IMR-90 (cell line): ENCODE results near the gene SLC25A17. TPM values are rescaled to one million over a fixed set of nuclear protein-coding genes. Genes with fewer than 3 reads are reported as not detected.

Source experiments
- ATAC-seq: fragments of 200-7000 bp; cut with Tn5 transposase; 2 replicates; pipeline ENCODE4 v1.9.1; 2020; ENCODE audit warnings: low read depth, mild to moderate bottlenecking, moderate library complexity
- BruUV-seq: library from RNA; stranded (reverse); fragments of 400-500 nt; replicated peaks from 2 replicates; lab custom pipeline; 2021; lab: Mats Ljungman, UMichigan
- CTCF ChIA-PET: fragments of 300-600 bp; formaldehyde crosslinking; extraction: SDS; loops from one replicate; lab custom pipeline; 2021; ENCODE audit warnings: antibody characterized with exemption; lab: Yijun Ruan, JAX
- POLR2A ChIA-PET: fragments of 300-600 bp; sonication (Branson Sonifier 250); formaldehyde crosslinking; loops from one replicate; lab custom pipeline; 2022; ENCODE audit warnings: antibody characterized with exemption; ENCODE audit not compliant: unreplicated experiment; lab: Charles Lee
- DNase-seq: peaks from one replicate; pipeline ENCODE4 v3.0.0; 2013
- H2AFZ ChIP-seq: replicated peaks from 2 replicates; pipeline ENCODE3; 2013; ENCODE audit warnings: low read length, mild to moderate bottlenecking; ENCODE audit not compliant: poor library complexity
- H2AK5ac ChIP-seq: 2 replicates; pipeline ENCODE4 v1.6.1; 2013; ENCODE audit warnings: low read depth, low read length, inconsistent platforms
- H2AK9ac ChIP-seq: replicated peaks from 2 replicates; pipeline ENCODE3; 2013; ENCODE audit warnings: mild to moderate bottlenecking, low read depth, low read length, moderate library complexity; ENCODE audit not compliant: poor library complexity
- H2BK120ac ChIP-seq: 2 replicates; pipeline ENCODE4 v1.6.1; 2013; ENCODE audit warnings: low read depth, low read length, inconsistent platforms
- H2BK15ac ChIP-seq: 3 replicates; pipeline ENCODE4 v1.6.1; 2013; ENCODE audit warnings: low read depth, low read length, inconsistent platforms
- H2BK20ac ChIP-seq: 2 replicates; pipeline ENCODE4 v1.6.1; 2013; ENCODE audit warnings: low read depth, mild to moderate bottlenecking, inconsistent platforms, low read length, moderate library complexity
- H2BK5ac ChIP-seq: 2 replicates; pipeline ENCODE4 v1.6.1; 2013; ENCODE audit warnings: mild to moderate bottlenecking, low read depth, low read length, inconsistent platforms; ENCODE audit not compliant: poor library complexity, severe bottlenecking
- H3K14ac ChIP-seq: replicated peaks from 2 replicates; pipeline ENCODE4 v1.6.1; 2013; ENCODE audit warnings: low read depth, low read length, inconsistent platforms
- H3K18ac ChIP-seq: 2 replicates; pipeline ENCODE4 v1.6.1; 2013; ENCODE audit warnings: low read depth, low read length, control low read depth
- H3K23ac ChIP-seq: 2 replicates; pipeline ENCODE4 v1.6.1; 2013; ENCODE audit warnings: low read depth, low read length, inconsistent platforms
- H3K27ac ChIP-seq: 2 replicates; pipeline ENCODE4 v1.5.1; 2013; ENCODE audit warnings: mild to moderate bottlenecking, control low read depth, low read length; ENCODE audit not compliant: insufficient read depth
- H3K27me3 ChIP-seq: 2 replicates; pipeline ENCODE4 v1.6.1; 2013; ENCODE audit warnings: low read length; ENCODE audit not compliant: control insufficient read depth, insufficient read depth
- H3K36me3 ChIP-seq: 2 replicates; pipeline ENCODE4 v1.6.1; 2013; ENCODE audit warnings: low read length, mixed read lengths; ENCODE audit not compliant: control insufficient read depth, insufficient read depth
- H3K4ac ChIP-seq: 2 replicates; pipeline ENCODE4 v1.6.1; 2013; ENCODE audit warnings: low read depth, low read length, inconsistent platforms
- H3K4me1 ChIP-seq: 2 replicates; pipeline ENCODE4 v1.6.1; 2013; ENCODE audit warnings: low read length, mixed read lengths; ENCODE audit not compliant: control insufficient read depth, insufficient read depth
- H3K4me2 ChIP-seq: 2 replicates; pipeline ENCODE4 v1.6.1; 2013; ENCODE audit warnings: low read depth, mild to moderate bottlenecking, control low read depth, low read length, moderate library complexity
- H3K4me3 ChIP-seq: 2 replicates; pipeline ENCODE4 v1.5.1; 2013; ENCODE audit warnings: low read depth, mild to moderate bottlenecking, control low read depth, low read length, moderate library complexity; ENCODE audit not compliant: insufficient read depth
- H3K56ac ChIP-seq: 2 replicates; pipeline ENCODE4 v1.6.1; 2013; ENCODE audit warnings: low read length, inconsistent platforms; ENCODE audit not compliant: insufficient read depth; ENCODE audit errors: extremely low read depth
- H3K79me1 ChIP-seq, 2 experiments: 2 replicates each; pipeline ENCODE4 v1.6.1; 2013; ENCODE audit warnings: low read length in 2 of 2, inconsistent platforms in 1 of 2, low read depth in 1 of 2
- H3K9ac ChIP-seq: 2 replicates; pipeline ENCODE4 v1.6.1; 2013; ENCODE audit warnings: low read depth, low read length, control low read depth
- H3K9me1 ChIP-seq: 2 replicates; pipeline ENCODE4 v1.6.1; 2013; ENCODE audit warnings: low read length, inconsistent platforms; ENCODE audit not compliant: insufficient read depth
- H3K9me3 ChIP-seq: 2 replicates; pipeline ENCODE4 v1.6.1; 2013; ENCODE audit warnings: low read length; ENCODE audit not compliant: control insufficient read depth, insufficient read depth
- H4K20me1 ChIP-seq: 2 replicates; pipeline ENCODE4 v1.6.1; 2013; ENCODE audit warnings: low read length, inconsistent platforms; ENCODE audit not compliant: insufficient read depth
- H4K5ac ChIP-seq: 2 replicates; pipeline ENCODE4 v1.6.1; 2013; ENCODE audit warnings: mild to moderate bottlenecking, low read depth, low read length, control low read depth
- H4K8ac ChIP-seq, 2 experiments: 2 replicates each; pipeline ENCODE4 v1.6.1; 2013; ENCODE audit warnings: low read depth in 2 of 2, low read length in 2 of 2, control low read depth in 1 of 2, inconsistent platforms in 1 of 2
- H4K91ac ChIP-seq: 2 replicates; pipeline ENCODE4 v1.6.1; 2013; ENCODE audit warnings: low read depth, low read length, inconsistent platforms; ENCODE audit not compliant: insufficient read depth
- CHD1 ChIP-seq: IDR thresholded peaks from 2 replicates; pipeline ENCODE4 v1.6.1; 2012; ENCODE audit warnings: low read depth, low read length, improper control_type of control experiment
- SMC3 ChIP-seq: fragments of 150-350 bp; IDR thresholded peaks from 2 replicates; pipeline ENCODE4 v1.6.1; 2016; ENCODE audit warnings: low read depth, mild to moderate bottlenecking, antibody characterized with exemption, low read length, moderate library complexity
- whole genome bisulfite sequencing, 2 experiments: methylation state at CpG; one replicate each; pipeline versions ENCODE4 v1.1.5 to v1.1.7; 2013; ENCODE audit warnings: missing lambda C conversion rate in 2 of 2; ENCODE audit not compliant: insufficient read length in 1 of 2; ENCODE audit errors: extremely low coverage in 2 of 2; 5-methylcytosine and 5-hydroxymethylcytosine counted together
- dilution Hi-C: fragments of 300-500 bp; cut with HindIII; formaldehyde crosslinking; loops from one replicate; pipeline ENCODE4 v1.14.3; 2018; ENCODE audit warnings: low sequenced_read_pairs; ENCODE audit not compliant: unreplicated experiment
- in situ Hi-C: fragments of 300-500 bp; cut with MboI; formaldehyde crosslinking; loops from 3 replicates; pipeline ENCODE4 v1.14.3; 2019; ENCODE audit warnings: low sequenced_read_pairs, inconsistent platforms, mixed read lengths
- intact Hi-C: fragments of 100-400 bp; cut with micrococcal nuclease; formaldehyde crosslinking; loops from 2 replicates; pipeline ENCODE4 v1.10.0; 2022
- polyA plus RNA-seq, 3 experiments: library from polyadenylated mRNA; depleted of rRNA; stranded (reverse); fragments of >200 nt; gene quantifications; 2 replicates each; pipeline ENCODE4 v1.2.3, GENCODE V29; 2012; ENCODE audit warnings: low replicate concordance in 1 of 3
- total RNA-seq: library from RNA; depleted of rRNA; stranded (reverse); fragments of >200 nt; gene quantifications from 2 replicates; pipeline ENCODE4 v1.2.3, GENCODE V29; 2012
- TF ChIP-seq, protein P1 (sequence below): fragments of 150-350 bp; IDR thresholded peaks from 2 replicates; pipeline ENCODE4 v1.6.1; 2016; ENCODE audit warnings: low read depth, mild to moderate bottlenecking, low read length, moderate library complexity, borderline replicate concordance

Gene SLC25A17
- total and polyA plus RNA-seq, 2 of the 4 experiments (the other 2 are of a cell fraction), result 19.6 to 36.0 TPM

GRCh38 chr22:40817737-40818136, 1.4 kb downstream of the SLC25A17 start:
- no TSS peak for BruUV-seq
- Histone ChIP-seq H4K5ac (no peak overlapping the region), H3K79me1 (peaks cover 39% of the 10 kb centered on the region in 2 experiments), H2BK120ac (no peak overlapping the region), H2AFZ (no peak overlapping the region), H4K91ac (no peak overlapping the region), H3K14ac (no peak overlapping the region), H3K4me1 (no peaks in the 10 kb centered on the region), H3K9me3 (no peaks in the 10 kb centered on the region), H3K4ac (no peak overlapping the region), H4K20me1 (no peaks in the 10 kb centered on the region; the same call in 1 of the 2 replicates), H2AK5ac (no peak overlapping the region), H3K23ac (peak overlapping the region; percentile 69; the same call in 1 of the 2 replicates), H3K4me2 (peak overlapping the region; percentile 97), H2BK5ac (no peak overlapping the region), H4K8ac (no peak overlapping the region), H2BK15ac (no peak overlapping the region), H3K27ac (no peak overlapping the region), H2BK20ac (no peak overlapping the region), H3K9ac (no peak overlapping the region), H3K56ac (no peak overlapping the region), H3K36me3 (no peaks in the 10 kb centered on the region), H3K9me1 (peaks cover 9% of the 10 kb centered on the region), H3K4me3 (no peak overlapping the region), H3K27me3 (no peaks in the 10 kb centered on the region), H3K18ac (no peak overlapping the region), H2AK9ac (no peak overlapping the region)
- TF ChIP-seq, protein P1, sequence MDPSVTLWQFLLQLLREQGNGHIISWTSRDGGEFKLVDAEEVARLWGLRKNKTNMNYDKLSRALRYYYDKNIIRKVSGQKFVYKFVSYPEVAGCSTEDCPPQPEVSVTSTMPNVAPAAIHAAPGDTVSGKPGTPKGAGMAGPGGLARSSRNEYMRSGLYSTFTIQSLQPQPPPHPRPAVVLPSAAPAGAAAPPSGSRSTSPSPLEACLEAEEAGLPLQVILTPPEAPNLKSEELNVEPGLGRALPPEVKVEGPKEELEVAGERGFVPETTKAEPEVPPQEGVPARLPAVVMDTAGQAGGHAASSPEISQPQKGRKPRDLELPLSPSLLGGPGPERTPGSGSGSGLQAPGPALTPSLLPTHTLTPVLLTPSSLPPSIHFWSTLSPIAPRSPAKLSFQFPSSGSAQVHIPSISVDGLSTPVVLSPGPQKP, result no peak
- no peak for TF ChIP-seq SMC3
- no peak for TF ChIP-seq CHD1
- ATAC-seq (no peak), DNase-seq (no peak)
- in situ Hi-C loops (no loop called here), dilution Hi-C loops (no loop called here), intact Hi-C loops (loop anchor here (2.0 kb wide), 1 partner anchor 135 kb away; no protein-coding TSS in a partner anchor)
- ChIA-PET POLR2A (no interaction called here), CTCF (interaction anchor here (1.1 kb wide), 1 partner anchor 8 kb away, joined by 3 read pairs; no protein-coding TSS in a partner anchor)
- WGBS, 2 experiments, result 100% methylated on average over 2 of the region's 4 CpGs; no CpG with 5 or more reads in 1 of the 2 experiments
